Activated CD4-positive, alpha-beta T cell treated with anti-CD3 and anti-CD28 coated beads, Interleukin-2, amount 50 U/mL, for 1 hour (primary cell): ENCODE data around the gene TPTE2.
"Not testable (repeated sequence)": the region's sequence is repeated elsewhere in the genome, so short reads cannot be mapped to it uniquely, and the experiment has no call there.

Experiments
- DNase-seq: peaks from one replicate; pipeline ENCODE4 v3.0.0-alpha.2; 2020

The TPTE2 gene

GRCh38 chr13:19561127-19561582 is at the start of gene TPTE2:
TSS of gene TPTE2 (minus strand) at chr13:19561532. CDS start at chr13:19503234, 58,298 bp downstream.
- not testable (repeated sequence) for DNase-seq

GRCh38 chr13:19607523-19608078 is 46.3 kb upstream of the TPTE2 start:
- DNase-seq, result no peak

- DNase-seq, result no peak
These were observed 45.4 kb upstream of the TPTE2 start for GRCh38 chr13:19606737-19607136.

- DNase-seq, result no peak
These were observed 44.8 kb upstream of the TPTE2 start for GRCh38 chr13:19606152-19606551.

GRCh38 chr13:19605161-19605955 is 44.0 kb upstream of the TPTE2 start:
- DNase-seq, result no peak

- no peak for DNase-seq
These were observed 43.0 kb upstream of the TPTE2 start for GRCh38 chr13:19604306-19604705.

- no peak for DNase-seq
These were observed 40.7 kb upstream of the TPTE2 start for GRCh38 chr13:19601749-19602725.

GRCh38 chr13:19597523-19597922 is 36.2 kb upstream of the TPTE2 start:
- no peak for DNase-seq

- DNase-seq, result no peak
These were observed 35.6 kb upstream of the TPTE2 start for GRCh38 chr13:19596960-19597361.

GRCh38 chr13:19596086-19596485 is 34.8 kb upstream of the TPTE2 start:
- DNase-seq, result no peak

- DNase-seq, result no peak
These were observed 31.4 kb upstream of the TPTE2 start for GRCh38 chr13:19592657-19593180.

- DNase-seq, result no peak
These were observed 30.5 kb upstream of the TPTE2 start for GRCh38 chr13:19591864-19592263.

GRCh38 chr13:19590423-19590822 is 29.1 kb upstream of the TPTE2 start:
- DNase-seq, result no peak

GRCh38 chr13:19589312-19589711 is 28.0 kb upstream of the TPTE2 start:
- no peak for DNase-seq

- DNase-seq, result no peak
These were observed 26.4 kb upstream of the TPTE2 start for GRCh38 chr13:19587635-19588300.

- DNase-seq, result peak; percentile 62
These were observed 25.7 kb upstream of the TPTE2 start for GRCh38 chr13:19586904-19587634.

- no peak for DNase-seq
These were observed 20.3 kb upstream of the TPTE2 start for GRCh38 chr13:19581675-19582074.

GRCh38 chr13:19575230-19575629 is 13.9 kb upstream of the TPTE2 start:
- DNase-seq, result no peak

- DNase-seq, result no peak
These were observed 11.9 kb upstream of the TPTE2 start for GRCh38 chr13:19573120-19573716.

GRCh38 chr13:19572280-19572679 is 10.9 kb upstream of the TPTE2 start:
- DNase-seq, result no peak

GRCh38 chr13:19567820-19568534 is 6.6 kb upstream of the TPTE2 start:
- no peak for DNase-seq
